Uterus (tissue), 2 donors: Measurements from ENCODE around the gene ITFG2.
"Not testable (repeated sequence)": the region's sequence is repeated elsewhere in the genome, so short reads cannot be mapped to it uniquely, and the experiment has no call there.

ENCODE experiments used
- CTCF ChIP-seq, 4 experiments: fragments of 200-600 bp in 2 of 4; fragments of 450-650 bp in 2 of 4; sonication (generic) in 2 of 4; IDR thresholded peaks; one replicate each; pipeline ENCODE4 v1.5.1; 2016 to 2019; ENCODE audit warnings: antibody characterized with exemption in 4 of 4, mild to moderate bottlenecking in 2 of 4, moderate library complexity in 1 of 4
- POLR2A ChIP-seq, 2 donors: fragments of 450-650 bp; IDR thresholded peaks; one replicate each; pipeline ENCODE4 v1.6.1; 2016; ENCODE audit warnings: antibody characterized with exemption in 2 of 2, mild to moderate bottlenecking in 1 of 2, moderate library complexity in 1 of 2

- TF ChIP-seq POLR2A, CTCF (IDR thresholded peaks at IDR 0.05): not testable (repeated sequence)
These were observed 50.9 kb downstream of the ITFG2 start for GRCh38 chr12:2863402-2863801.
